Suprapubic skin (tissue), 4 donors: ENCODE measurements around the gene SNX21.

Experiments
- CTCF ChIP-seq, 2 donors: fragments of 200-600 bp in 1 of 2; fragments of 450-650 bp in 1 of 2; sonication (generic) in 1 of 2; IDR thresholded peaks; one replicate each; pipeline ENCODE4 v1.5.1; 2016 to 2019; ENCODE audit warnings: antibody characterized with exemption in 2 of 2, mild to moderate bottlenecking in 1 of 2, moderate library complexity in 1 of 2
- EP300 ChIP-seq: sonication (generic); formaldehyde crosslinking; IDR thresholded peaks from one replicate; pipeline ENCODE4 v1.6.1; 2017; ENCODE audit warnings: antibody characterized with exemption
- POLR2A ChIP-seq, 2 donors: fragments of 450-650 bp; IDR thresholded peaks; one replicate each; pipeline ENCODE4 v1.6.1; 2017; ENCODE audit warnings: antibody characterized with exemption in 2 of 2, mild to moderate bottlenecking in 2 of 2, moderate library complexity in 2 of 2
- POLR2AphosphoS5 ChIP-seq, 3 donors: sonication (generic); formaldehyde crosslinking; IDR thresholded peaks; one replicate each; pipeline ENCODE4 v1.6.1; 2017; ENCODE audit warnings: antibody characterized with exemption in 3 of 3

DNA sequence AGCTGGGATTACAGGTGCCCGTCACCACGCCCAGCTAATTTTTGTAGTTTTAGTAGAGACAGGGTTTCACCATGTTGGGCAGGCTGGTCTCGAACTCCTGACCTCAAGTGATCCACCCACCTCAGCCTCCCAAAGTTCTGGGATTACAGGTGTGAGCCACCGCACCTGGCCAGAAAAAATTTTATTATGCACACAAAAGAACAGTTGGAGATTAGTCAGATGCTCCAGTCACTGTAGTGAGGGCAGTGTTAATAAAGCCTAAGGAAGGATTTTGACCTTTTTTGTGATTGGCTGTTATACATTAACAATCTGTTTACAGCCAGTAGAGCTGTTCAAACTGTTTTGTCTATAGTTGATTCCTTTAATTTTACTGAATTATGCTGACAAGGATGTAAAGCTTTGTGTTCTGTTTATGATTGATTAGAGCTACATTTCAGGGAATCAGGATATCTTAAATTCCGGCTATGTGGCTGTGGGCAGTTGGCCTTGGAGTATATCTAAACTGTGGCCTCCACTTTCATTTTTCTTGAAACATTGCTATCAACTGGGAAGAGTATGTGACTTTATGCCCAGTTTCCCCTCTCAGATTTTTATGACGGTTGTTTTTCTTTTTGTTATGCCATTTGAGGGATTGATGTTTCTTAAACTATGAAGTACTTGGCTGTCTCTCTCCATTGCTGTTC, 33.7 kb downstream of the SNX21 start:
- TF ChIP-seq CTCF (IDR thresholded peaks at IDR 0.05) (no peak), POLR2AphosphoS5 (IDR thresholded peaks at IDR 0.05) (no peak), POLR2A (IDR thresholded peaks at IDR 0.05) (no peak), EP300 (no peak)
